Upper lobe of left lung (tissue), 6 donors: Measurements from ENCODE around the gene NEURL1. TPM values are rescaled to one million over a fixed set of nuclear protein-coding genes. Genes with fewer than 3 reads are reported as not detected.

Source experiments
- ATAC-seq, 2 donors: fragments of 200-7000 bp; cut with Tn5 transposase; one replicate each; pipeline ENCODE4 v1.9.1; 2022; ENCODE audit warnings: mild to moderate bottlenecking in 2 of 2, moderate library complexity in 2 of 2; ENCODE audit not compliant: low FRiP score in 2 of 2
- DNase-seq, 2 donors: peaks; one replicate each; pipeline ENCODE4 v3.0.0-alpha.2; 2019 to 2020
- H3K27ac ChIP-seq, 4 donors: fragments of 200-600 bp; sonication (generic); one replicate each; pipeline ENCODE4 v1.5.1; 2016 to 2019
- H3K27me3 ChIP-seq, 4 donors: fragments of 200-600 bp; sonication (generic); one replicate each; pipeline ENCODE4 v1.5.1; 2017 to 2019
- H3K36me3 ChIP-seq, 4 donors: fragments of 200-600 bp; sonication (generic); one replicate each; pipeline ENCODE4 v1.5.1; 2016 to 2019
- H3K4me1 ChIP-seq, 4 donors: fragments of 200-600 bp; sonication (generic); one replicate each; pipeline ENCODE4 v1.5.1; 2018 to 2019
- H3K4me3 ChIP-seq, 4 donors: fragments of 200-600 bp; sonication (generic); one replicate each; pipeline ENCODE4 v1.5.1; 2017 to 2019; ENCODE audit warnings: mild to moderate bottlenecking in 2 of 4, moderate library complexity in 1 of 4
- H3K9me3 ChIP-seq, 4 donors: fragments of 200-600 bp; sonication (generic); one replicate each; pipeline ENCODE4 v1.5.1; 2018 to 2019
- CTCF ChIP-seq, 6 experiments: fragments of 450-650 bp in 4 of 6; fragments of 200-600 bp in 2 of 6; sonication (generic) in 2 of 6; IDR thresholded peaks; one replicate each; pipeline ENCODE4 v1.5.1; 2016 to 2019; ENCODE audit warnings: antibody characterized with exemption in 6 of 6
- EP300 ChIP-seq, 4 donors: sonication (generic); formaldehyde crosslinking; IDR thresholded peaks; one replicate each; pipeline ENCODE4 v1.5.1; 2017; ENCODE audit warnings: antibody characterized with exemption in 4 of 4, control low read depth in 2 of 4
- POLR2A ChIP-seq, 4 donors: fragments of 450-650 bp; IDR thresholded peaks; one replicate each; pipeline ENCODE4 v1.5.1; 2016 to 2017; ENCODE audit warnings: antibody characterized with exemption in 4 of 4, mild to moderate bottlenecking in 2 of 4
- POLR2AphosphoS5 ChIP-seq, 2 donors: sonication (generic); formaldehyde crosslinking; IDR thresholded peaks; one replicate each; pipeline ENCODE4 v1.5.1; 2017; ENCODE audit warnings: antibody characterized with exemption in 2 of 2
- WGBS, 2 donors: methylation state at CpG; one replicate each; pipeline ENCODE4 v1.1.5; 2017 to 2018; 5-methylcytosine and 5-hydroxymethylcytosine counted together
- total RNA-seq, 6 donors: library from RNA; depleted of rRNA in 4 of 6; stranded (reverse); fragments of >200 nt in 4 of 6; gene quantifications; one replicate each; pipeline versions ENCODE4 v1.1.0 to v1.2.1, GENCODE V29; 2016 to 2021
- donor health status: DM: no; HTN: no; CAD: no; lungs with moderate emphysema.
- donor health status: DM: no; HTN: yes; CAD: no; lungs with severe emphysema.

Gene NEURL1
- total RNA-seq, 6 donors from 2014 or later, result 0.22 to 1.1 (median 0.80) TPM; not detected in 1

GRCh38 chr10:103459615-103460014, 33.9 kb upstream of the NEURL1 start:
- no peak for DNase-seq
- no peaks in the 10 kb centered on the region for H3K9me3 ChIP-seq
- H3K4me3 ChIP-seq, result no peak overlapping the region
- TF ChIP-seq POLR2AphosphoS5 (IDR thresholded peaks at IDR 0.05) (no peak), EP300 (IDR thresholded peaks at IDR 0.05) (no peak), CTCF (IDR thresholded peaks at IDR 0.05) (no peak), POLR2A (IDR thresholded peaks at IDR 0.05) (no peak)
- H3K36me3 ChIP-seq, result no peaks in the 10 kb centered on the region
- no peak overlapping the region for H3K27ac ChIP-seq
- H3K27me3 ChIP-seq, result no peaks in the 10 kb centered on the region
- WGBS, 2 donors, result 69% methylated on average over 2 of the region's 4 CpGs; no CpG with 5 or more reads in 1 of the 2 donors
- no peaks in the 10 kb centered on the region for H3K4me1 ChIP-seq
- ATAC-seq, result no peak

- no peak for ATAC-seq
- H3K36me3 ChIP-seq, result no peaks in the 10 kb centered on the region
Measured at GRCh38 chr10:103463499-103463898, 30.0 kb upstream of the NEURL1 start.

GRCh38 chr10:103465411-103466179, 27.9 kb upstream of the NEURL1 start:
- DNase-seq (no peak), ATAC-seq (peak in 1 of 2 donors; percentile 27)
- Histone ChIP-seq H3K4me3 (no peak overlapping the region), H3K27me3 (no peaks in the 10 kb centered on the region), H3K36me3 (no peaks in the 10 kb centered on the region), H3K9me3 (no peaks in the 10 kb centered on the region), H3K27ac (no peak overlapping the region), H3K4me1 (peaks cover 0 to 2% (median 0%) of the 10 kb centered on the region in 4 donors)
- TF ChIP-seq POLR2AphosphoS5 (IDR thresholded peaks at IDR 0.05) (no peak), POLR2A (IDR thresholded peaks at IDR 0.05) (no peak), EP300 (IDR thresholded peaks at IDR 0.05) (no peak), CTCF (IDR thresholded peaks at IDR 0.05) (no peak)
- 83 to 84% methylated on average over 14 of the region's 14 CpGs for WGBS, 2 donors

More at GRCh38 chr10:103463499-103463898, 30.0 kb upstream of the NEURL1 start:
- DNase-seq, result no peak
- no peak overlapping the region for H3K27ac ChIP-seq
- WGBS, 2 donors, result 69 to 77% methylated on average over 4 of the region's 4 CpGs
- H3K9me3 ChIP-seq, result no peaks in the 10 kb centered on the region
- TF ChIP-seq CTCF (IDR thresholded peaks at IDR 0.05) (no peak), POLR2A (IDR thresholded peaks at IDR 0.05) (no peak), EP300 (IDR thresholded peaks at IDR 0.05) (no peak), POLR2AphosphoS5 (IDR thresholded peaks at IDR 0.05) (no peak)
- H3K4me1 ChIP-seq, result no peaks in the 10 kb centered on the region
- no peak overlapping the region for H3K4me3 ChIP-seq
- H3K27me3 ChIP-seq, result no peaks in the 10 kb centered on the region

- Histone ChIP-seq H3K27me3 (no peaks in the 10 kb centered on the region), H3K9me3 (no peaks in the 10 kb centered on the region), H3K4me1 (peaks cover 0 to 12% (median 5%) of the 10 kb centered on the region in 4 donors), H3K27ac (no peak overlapping the region), H3K36me3 (no peaks in the 10 kb centered on the region), H3K4me3 (no peak overlapping the region)
- WGBS, 2 donors, result 78 to 85% methylated on average over 3 of the region's 3 CpGs
- TF ChIP-seq CTCF (IDR thresholded peaks at IDR 0.05) (no peak), POLR2A (IDR thresholded peaks at IDR 0.05) (no peak), EP300 (IDR thresholded peaks at IDR 0.05) (no peak), POLR2AphosphoS5 (IDR thresholded peaks at IDR 0.05) (no peak)
- ATAC-seq, result no peak
- DNase-seq, result no peak
Measured at GRCh38 chr10:103466734-103467133, 26.8 kb upstream of the NEURL1 start.

GRCh38 chr10:103467406-103467805, 26.1 kb upstream of the NEURL1 start:
- Histone ChIP-seq H3K9me3 (no peaks in the 10 kb centered on the region), H3K36me3 (no peaks in the 10 kb centered on the region), H3K27ac (no peak overlapping the region), H3K27me3 (no peaks in the 10 kb centered on the region), H3K4me1 (peaks cover 0 to 19% (median 10%) of the 10 kb centered on the region in 4 donors), H3K4me3 (no peak overlapping the region)
- DNase-seq (no peak), ATAC-seq (no peak)
- TF ChIP-seq POLR2A (IDR thresholded peaks at IDR 0.05) (no peak), CTCF (IDR thresholded peaks at IDR 0.05) (no peak), EP300 (IDR thresholded peaks at IDR 0.05) (no peak), POLR2AphosphoS5 (IDR thresholded peaks at IDR 0.05) (no peak)
- 88 to 90% methylated on average over 7 of the region's 7 CpGs for WGBS, 2 donors
